GM19328 (cell line): ENCODE results near the gene FBXL2.
"Not testable (repeated sequence)": the region's sequence is repeated elsewhere in the genome, so short reads cannot be mapped to it uniquely, and the experiment has no call there.

ENCODE experiments used
- ATAC-seq: cut with Tn5 transposase; IDR thresholded peaks from one replicate; pipeline ENCODE4 v1.9.1; 2021; ENCODE audit warnings: mild to moderate bottlenecking, moderate library complexity; ENCODE audit not compliant: unreplicated experiment

The FBXL2 gene

DNA sequence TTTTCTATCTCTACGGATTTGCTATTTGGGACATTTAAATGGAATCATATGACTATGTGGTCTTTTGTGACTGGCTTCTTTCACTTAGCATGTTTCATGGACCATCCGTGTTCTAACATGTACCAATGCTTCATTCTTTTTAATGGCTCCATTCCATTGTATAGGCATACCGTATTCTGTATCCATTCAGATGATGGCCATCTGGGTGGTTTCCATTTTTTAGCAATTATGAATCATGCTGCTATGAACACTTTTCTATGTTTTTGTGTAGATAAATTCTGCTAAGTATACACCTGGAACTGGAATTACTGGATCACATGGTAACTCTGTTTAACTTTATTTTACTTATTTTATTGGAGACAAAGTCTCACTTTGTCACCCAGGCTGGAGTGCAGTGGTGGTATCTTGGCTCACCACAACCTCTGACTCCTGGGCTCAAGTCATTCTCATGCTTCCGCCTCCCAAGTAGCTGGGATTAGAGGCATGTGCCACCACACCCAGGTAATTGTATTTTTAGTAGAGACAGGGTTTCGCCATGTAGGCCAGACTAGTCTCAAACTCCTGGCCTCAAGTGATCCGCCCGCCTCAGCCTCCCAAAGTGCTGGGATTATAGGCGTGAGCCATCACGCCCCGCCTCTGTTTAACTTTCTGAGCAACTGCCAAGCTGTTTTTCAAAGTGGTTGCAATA is 149.5 kb downstream of the FBXL2 start:
- no peak for ATAC-seq

DNA sequence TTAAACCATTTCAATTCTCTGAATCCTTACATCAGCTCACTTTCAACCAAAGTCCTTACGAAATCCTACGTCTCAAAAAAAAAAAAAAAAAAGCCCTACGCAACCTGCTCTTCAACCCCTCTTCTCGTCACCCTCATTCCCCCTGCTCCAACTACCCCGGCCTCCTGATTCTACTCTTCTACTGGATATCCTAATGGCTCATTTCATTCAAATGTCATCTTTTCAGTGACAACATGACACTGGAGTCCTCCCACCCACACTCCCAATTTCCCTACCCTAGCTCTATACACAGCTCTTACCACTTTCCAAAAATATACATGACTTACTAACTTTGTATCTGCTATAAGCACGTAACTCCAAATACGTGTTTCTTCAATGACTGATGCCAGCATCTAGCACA is 151.5 kb downstream of the FBXL2 start:
- no peak for ATAC-seq

DNA sequence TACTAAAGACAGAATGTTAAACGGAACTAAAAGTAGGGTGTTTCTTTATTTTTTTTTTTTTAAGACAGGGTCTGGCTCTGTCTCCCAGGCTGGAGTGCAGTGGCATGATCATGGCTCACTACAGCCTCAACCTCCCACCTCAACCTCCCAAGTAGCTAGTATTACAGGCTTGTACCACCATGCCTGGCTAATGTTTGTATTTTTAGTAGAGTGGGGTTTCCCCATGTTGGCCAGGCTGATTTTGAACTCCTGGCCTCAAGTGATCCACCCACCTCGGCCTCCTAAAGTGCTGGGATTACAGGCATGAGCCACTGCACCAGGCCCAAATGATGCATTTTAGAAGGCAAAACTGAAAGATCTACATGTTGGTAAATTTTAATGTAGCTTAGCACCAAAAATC is 152.1 kb downstream of the FBXL2 start:
- ATAC-seq = not testable (repeated sequence)

DNA sequence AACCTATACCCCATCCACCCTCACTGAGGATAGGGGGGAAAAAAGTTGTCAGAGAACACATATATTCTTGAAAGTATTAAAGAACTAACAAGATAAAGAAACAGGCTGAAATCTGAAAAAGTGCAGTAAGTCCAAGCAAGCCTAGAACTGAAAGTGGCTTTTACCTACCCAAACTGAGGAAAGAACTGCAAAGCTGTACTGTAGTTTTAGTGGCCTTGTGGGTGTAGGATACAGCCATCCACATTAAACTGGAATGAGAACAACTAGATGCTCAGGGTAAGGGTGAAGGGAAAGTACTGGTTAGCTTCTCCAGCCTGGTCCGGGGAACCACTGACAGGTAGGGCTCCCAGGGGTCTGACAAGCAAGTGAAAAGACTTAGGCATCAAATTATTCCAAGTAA is 152.8 kb downstream of the FBXL2 start:
- no peak for ATAC-seq

DNA sequence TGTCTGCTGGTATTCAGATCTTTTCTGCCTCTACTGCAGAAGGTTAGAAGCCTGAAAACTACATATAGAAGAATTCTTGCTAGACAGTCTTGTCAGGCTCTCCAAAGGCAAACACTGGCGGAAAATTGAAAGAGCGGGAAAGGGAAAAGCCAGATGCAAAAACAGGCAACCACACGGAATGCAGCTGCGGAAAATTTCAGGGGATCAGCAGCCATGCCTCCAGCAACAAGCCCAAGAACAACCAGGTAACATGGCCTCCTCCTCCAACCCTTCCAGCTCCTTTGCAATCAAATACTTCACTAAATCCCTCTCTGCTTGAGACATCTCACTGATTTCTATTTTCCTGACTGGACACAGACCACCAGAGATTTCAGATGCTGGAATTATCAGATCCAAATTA is 153.3 kb downstream of the FBXL2 start:
- ATAC-seq = no peak

DNA sequence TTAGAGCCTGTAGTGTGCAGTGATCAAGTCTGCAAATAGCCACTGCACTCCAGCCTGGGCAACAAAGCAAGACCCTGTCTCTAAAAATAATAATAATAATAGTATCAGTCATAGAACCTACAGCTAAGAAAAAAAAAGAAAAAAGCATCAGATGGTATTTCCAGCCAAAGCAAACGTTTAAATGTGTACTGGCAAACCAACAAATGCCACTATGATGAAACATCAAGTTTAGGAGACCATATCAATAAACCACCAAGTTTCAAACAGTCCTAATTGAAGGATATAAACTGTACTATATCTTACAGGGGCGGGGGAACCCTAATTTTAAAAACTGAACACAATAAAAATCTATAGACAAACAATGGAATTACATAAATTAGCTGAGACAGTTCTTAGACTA is 156.6 kb downstream of the FBXL2 start:
- ATAC-seq = no peak
